Loucy (cell line): ENCODE data around the gene FAM47A.

ENCODE experiments used
- EZH2phosphoT487 ChIP-seq: fragments of 200-600 bp; IDR thresholded peaks from 2 replicates; pipeline ENCODE4 v1.6.1; 2018; ENCODE audit warnings: antibody characterized with exemption, mild to moderate bottlenecking, moderate library complexity, borderline replicate concordance
- TF ChIP-seq, protein P1 (sequence below): fragments of 200-600 bp; sonication (generic); conservative IDR thresholded peaks from 2 replicates; pipeline ENCODE4 v1.5.1; 2014; ENCODE audit warnings: mild to moderate bottlenecking, antibody characterized with exemption, low read length

DNA sequence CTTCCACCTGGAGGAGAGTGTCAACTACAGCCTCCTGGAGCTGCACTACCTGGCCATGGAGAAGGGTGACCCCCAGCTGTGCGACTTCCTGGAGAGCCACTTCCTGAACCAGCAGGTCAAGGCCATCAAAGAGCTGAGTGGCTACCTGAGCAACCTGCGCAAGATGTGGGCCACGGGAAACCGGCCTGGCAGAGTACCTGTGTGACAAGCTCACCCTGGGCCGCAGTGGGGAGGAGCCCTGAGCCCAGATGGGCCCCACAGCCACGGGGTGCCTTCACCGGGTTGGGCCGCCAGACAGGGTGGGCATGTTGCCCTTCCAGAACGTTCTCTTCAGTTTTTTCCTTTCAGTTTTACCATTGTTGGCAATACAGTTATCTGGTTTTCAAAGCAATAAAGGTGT lies 15.2 kb upstream of the FAM47A start:
- TF ChIP-seq, protein P1, sequence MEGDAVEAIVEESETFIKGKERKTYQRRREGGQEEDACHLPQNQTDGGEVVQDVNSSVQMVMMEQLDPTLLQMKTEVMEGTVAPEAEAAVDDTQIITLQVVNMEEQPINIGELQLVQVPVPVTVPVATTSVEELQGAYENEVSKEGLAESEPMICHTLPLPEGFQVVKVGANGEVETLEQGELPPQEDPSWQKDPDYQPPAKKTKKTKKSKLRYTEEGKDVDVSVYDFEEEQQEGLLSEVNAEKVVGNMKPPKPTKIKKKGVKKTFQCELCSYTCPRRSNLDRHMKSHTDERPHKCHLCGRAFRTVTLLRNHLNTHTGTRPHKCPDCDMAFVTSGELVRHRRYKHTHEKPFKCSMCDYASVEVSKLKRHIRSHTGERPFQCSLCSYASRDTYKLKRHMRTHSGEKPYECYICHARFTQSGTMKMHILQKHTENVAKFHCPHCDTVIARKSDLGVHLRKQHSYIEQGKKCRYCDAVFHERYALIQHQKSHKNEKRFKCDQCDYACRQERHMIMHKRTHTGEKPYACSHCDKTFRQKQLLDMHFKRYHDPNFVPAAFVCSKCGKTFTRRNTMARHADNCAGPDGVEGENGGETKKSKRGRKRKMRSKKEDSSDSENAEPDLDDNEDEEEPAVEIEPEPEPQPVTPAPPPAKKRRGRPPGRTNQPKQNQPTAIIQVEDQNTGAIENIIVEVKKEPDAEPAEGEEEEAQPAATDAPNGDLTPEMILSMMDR: no peak
- TF ChIP-seq EZH2phosphoT487: no peak
